ENCODE data around the gene SCTR. TPM values are rescaled to one million over a fixed set of nuclear protein-coding genes. Genes with fewer than 3 reads are reported as not detected.

SCTR gene
- total and polyA plus RNA-seq, 2 of the 8 experiments (the other 6 are each of a cell fraction or from before 2014, with no cell fraction given) = 0.15 TPM; not detected in 1

DNA sequence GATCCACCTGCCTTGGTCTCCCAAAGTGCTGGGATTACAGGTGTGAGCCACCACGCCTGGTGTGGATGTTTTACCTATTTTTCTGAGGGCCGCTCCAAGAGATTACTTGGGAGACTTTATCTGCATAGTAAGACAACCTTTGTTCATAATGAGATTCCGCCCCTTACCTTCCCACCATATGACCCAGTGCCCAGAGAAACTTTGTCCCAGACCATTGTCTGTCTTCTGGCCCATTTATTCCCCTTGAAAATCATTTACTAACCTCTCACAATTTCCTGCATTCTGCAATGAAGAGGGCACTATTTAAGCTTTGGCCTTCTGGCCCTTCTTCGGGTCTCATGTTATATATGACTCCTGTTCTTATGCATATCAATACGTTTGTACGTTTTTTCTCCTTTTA lies 106.4 kb downstream of the SCTR start (continued):
- TF ChIP-seq SUZ12 (IDR thresholded peaks at IDR 0.05; ENCODE audit: low read length) = no peak
- TF ChIP-seq GTF2F1 (IDR thresholded peaks at IDR 0.05; ENCODE audit: borderline replicate concordance, low read depth, low read length) = no peak
- TF ChIP-seq NANOG (IDR thresholded peaks at IDR 0.05; ENCODE audit: insufficient read depth, low read depth, low read length, poor library complexity, severe bottlenecking) = no peak
- no peak for TF ChIP-seq SIRT6 (IDR thresholded peaks at IDR 0.05; ENCODE audit: low read length)
- no peak for TF ChIP-seq CEBPB (IDR thresholded peaks at IDR 0.05; ENCODE audit: low read depth, low read length)

All from H1 (cell line).